Breast epithelium (tissue), 4 donors: ENCODE data around the gene CATSPER4. TPM values are rescaled to one million over a fixed set of nuclear protein-coding genes. Genes with fewer than 3 reads are reported as not detected.
A peak's percentile ranks its signal among the peaks of the same experiment; 100 is the strongest.

Experiments used
- DNase-seq, 2 donors: peaks; one replicate each; pipeline ENCODE4 v3.0.0-alpha.2; 2019; ENCODE audit warnings: low spot score in 2 of 2
- H3K27ac ChIP-seq, 2 donors: fragments of 200-600 bp; sonication (generic) in 1 of 2; one replicate each; pipeline ENCODE4 v1.5.1; 2016 to 2019; ENCODE audit warnings: mild to moderate bottlenecking in 1 of 2
- H3K27me3 ChIP-seq, 2 donors: fragments of 200-600 bp; sonication (generic) in 1 of 2; one replicate each; pipeline versions ENCODE4 v1.5.1 to v1.6.0; 2017 to 2019; ENCODE audit warnings: control low read depth in 1 of 2, mild to moderate bottlenecking in 1 of 2
- H3K36me3 ChIP-seq: fragments of 200-600 bp; one replicate; pipeline ENCODE4 v1.5.1; 2019
- H3K4me1 ChIP-seq, 2 donors: fragments of 200-600 bp; sonication (generic); one replicate each; pipeline ENCODE4 v1.5.1; 2016 to 2019; ENCODE audit warnings: control low read depth in 1 of 2
- H3K4me3 ChIP-seq, 3 donors: fragments of 200-600 bp; sonication (generic); 1 replicate in 2 of 3; 2 replicates in 1 of 3; pipeline ENCODE4 v1.5.1; 2016 to 2019; ENCODE audit warnings: mild to moderate bottlenecking in 3 of 3, moderate library complexity in 2 of 3
- H3K9me3 ChIP-seq, 2 donors: fragments of 200-600 bp; sonication (generic) in 1 of 2; one replicate each; pipeline ENCODE4 v1.5.1; 2016 to 2019; ENCODE audit warnings: control low read depth in 1 of 2
- CTCF ChIP-seq, 3 donors: fragments of 450-650 bp; IDR thresholded peaks; one replicate each; pipeline ENCODE4 v1.5.1; 2016 to 2017; ENCODE audit warnings: antibody characterized with exemption in 3 of 3, mild to moderate bottlenecking in 3 of 3, moderate library complexity in 3 of 3
- POLR2A ChIP-seq: fragments of 450-650 bp; IDR thresholded peaks from one replicate; pipeline ENCODE4 v1.6.1; 2016; ENCODE audit warnings: antibody characterized with exemption, mild to moderate bottlenecking, moderate library complexity
- POLR2AphosphoS5 ChIP-seq, 3 donors: sonication (generic); formaldehyde crosslinking; IDR thresholded peaks; one replicate each; pipeline ENCODE4 v1.6.1; 2017; ENCODE audit warnings: antibody characterized with exemption in 3 of 3
- intact Hi-C: fragments of 100-400 bp; cut with DNase I; formaldehyde crosslinking; loops from one replicate; pipeline ENCODE4 v1.15.1; 2023; ENCODE audit warnings: low total_unique reads
- total RNA-seq, 3 donors: library from RNA; depleted of rRNA; stranded (reverse); fragments of >200 nt; gene quantifications; one replicate each; pipeline ENCODE4 v1.1.0, GENCODE V29; 2016

The CATSPER4 gene
- total RNA-seq, 3 donors from 2014 or later, result not detected

GRCh38 chr1:26153966-26154532 is 36.4 kb upstream of the CATSPER4 start:
- intact Hi-C loops, result loop anchor here (10.0 kb wide), 1 partner anchor 49 kb away; no protein-coding TSS in a partner anchor
- TF ChIP-seq POLR2AphosphoS5 (IDR thresholded peaks at IDR 0.05), result no peak
- TF ChIP-seq CTCF (IDR thresholded peaks at IDR 0.05), result no peak
- TF ChIP-seq POLR2A, result no peak
- DNase-seq, result peak in 1 of 2 donors; percentile 30

GRCh38 chr1:26154750-26155149 is 35.7 kb upstream of the CATSPER4 start:
- Histone ChIP-seq H3K9me3 (no peaks in the 10 kb centered on the region), H3K4me3 (no peak overlapping the region), H3K27ac (no peak overlapping the region), H3K36me3 (no peaks in the 10 kb centered on the region), H3K4me1 (no peaks in the 10 kb centered on the region), H3K27me3 (peaks cover 0 to 14% of the 10 kb centered on the region in 2 donors)
- intact Hi-C loops, result loop anchor here (10.0 kb wide), 1 partner anchor 50 kb away; no protein-coding TSS in a partner anchor
- TF ChIP-seq POLR2A (no peak), CTCF (IDR thresholded peaks at IDR 0.05) (no peak), POLR2AphosphoS5 (IDR thresholded peaks at IDR 0.05) (no peak)
- no peak for DNase-seq

More at GRCh38 chr1:26153966-26154532, 36.4 kb upstream of the CATSPER4 start:
- Histone ChIP-seq H3K4me1 (no peaks in the 10 kb centered on the region), H3K27ac (no peak overlapping the region), H3K4me3 (no peak overlapping the region), H3K27me3 (peaks cover 0 to 14% of the 10 kb centered on the region in 2 donors), H3K36me3 (no peaks in the 10 kb centered on the region), H3K9me3 (no peaks in the 10 kb centered on the region)

- intact Hi-C loops, result loop anchor here (10.0 kb wide), 1 partner anchor 51 kb away; no protein-coding TSS in a partner anchor
- no peak for DNase-seq
- peak overlapping the region in 1 of 2 donors; percentile 73 for H3K27ac ChIP-seq
- no peaks in the 10 kb centered on the region for H3K36me3 ChIP-seq
- peak overlapping the region; percentile 15 to 47 (median 24) for H3K4me3 ChIP-seq
- H3K9me3 ChIP-seq, result no peaks in the 10 kb centered on the region
- TF ChIP-seq CTCF (IDR thresholded peaks at IDR 0.05) (no peak), POLR2A (no peak), POLR2AphosphoS5 (IDR thresholded peaks at IDR 0.05) (no peak)
- H3K4me1 ChIP-seq, result no peaks in the 10 kb centered on the region
- H3K27me3 ChIP-seq, result peaks cover 0 to 18% of the 10 kb centered on the region in 2 donors
Measured at GRCh38 chr1:26155370-26156284, 34.8 kb upstream of the CATSPER4 start.

GRCh38 chr1:26156285-26157038 is 33.9 kb upstream of the CATSPER4 start:
- DNase-seq, result no peak
- Histone ChIP-seq H3K4me3 (peak overlapping the region; percentile 15 to 47 (median 24)), H3K4me1 (no peaks in the 10 kb centered on the region), H3K27me3 (peaks cover 0 to 19% of the 10 kb centered on the region in 2 donors), H3K36me3 (no peaks in the 10 kb centered on the region), H3K9me3 (no peaks in the 10 kb centered on the region), H3K27ac (peak overlapping the region in 1 of 2 donors; percentile 73)
- TF ChIP-seq POLR2A, result no peak
- no peak for TF ChIP-seq CTCF (IDR thresholded peaks at IDR 0.05)
- TF ChIP-seq POLR2AphosphoS5 (IDR thresholded peaks at IDR 0.05), result no peak
- intact Hi-C loops, result loop anchor here (10.0 kb wide), 1 partner anchor 52 kb away; no protein-coding TSS in a partner anchor
